NCI-H345 treated with DMSO at 0.1 percent for 48 hours (cell line): ENCODE data around the gene RTN3.
A peak's percentile ranks its signal among the peaks of the same experiment; 100 is the strongest.
"Not testable (repeated sequence)": the region's sequence is repeated elsewhere in the genome, so short reads cannot be mapped to it uniquely, and the experiment has no call there.

Source experiments
- DNase-seq: peaks from one replicate; lab custom pipeline; 2025; ENCODE audit not compliant: unreplicated experiment; lab: John Stamatoyannopoulos, UW

RTN3 gene, protein sequence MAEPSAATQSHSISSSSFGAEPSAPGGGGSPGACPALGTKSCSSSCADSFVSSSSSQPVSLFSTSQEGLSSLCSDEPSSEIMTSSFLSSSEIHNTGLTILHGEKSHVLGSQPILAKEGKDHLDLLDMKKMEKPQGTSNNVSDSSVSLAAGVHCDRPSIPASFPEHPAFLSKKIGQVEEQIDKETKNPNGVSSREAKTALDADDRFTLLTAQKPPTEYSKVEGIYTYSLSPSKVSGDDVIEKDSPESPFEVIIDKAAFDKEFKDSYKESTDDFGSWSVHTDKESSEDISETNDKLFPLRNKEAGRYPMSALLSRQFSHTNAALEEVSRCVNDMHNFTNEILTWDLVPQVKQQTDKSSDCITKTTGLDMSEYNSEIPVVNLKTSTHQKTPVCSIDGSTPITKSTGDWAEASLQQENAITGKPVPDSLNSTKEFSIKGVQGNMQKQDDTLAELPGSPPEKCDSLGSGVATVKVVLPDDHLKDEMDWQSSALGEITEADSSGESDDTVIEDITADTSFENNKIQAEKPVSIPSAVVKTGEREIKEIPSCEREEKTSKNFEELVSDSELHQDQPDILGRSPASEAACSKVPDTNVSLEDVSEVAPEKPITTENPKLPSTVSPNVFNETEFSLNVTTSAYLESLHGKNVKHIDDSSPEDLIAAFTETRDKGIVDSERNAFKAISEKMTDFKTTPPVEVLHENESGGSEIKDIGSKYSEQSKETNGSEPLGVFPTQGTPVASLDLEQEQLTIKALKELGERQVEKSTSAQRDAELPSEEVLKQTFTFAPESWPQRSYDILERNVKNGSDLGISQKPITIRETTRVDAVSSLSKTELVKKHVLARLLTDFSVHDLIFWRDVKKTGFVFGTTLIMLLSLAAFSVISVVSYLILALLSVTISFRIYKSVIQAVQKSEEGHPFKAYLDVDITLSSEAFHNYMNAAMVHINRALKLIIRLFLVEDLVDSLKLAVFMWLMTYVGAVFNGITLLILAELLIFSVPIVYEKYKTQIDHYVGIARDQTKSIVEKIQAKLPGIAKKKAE

DNA sequence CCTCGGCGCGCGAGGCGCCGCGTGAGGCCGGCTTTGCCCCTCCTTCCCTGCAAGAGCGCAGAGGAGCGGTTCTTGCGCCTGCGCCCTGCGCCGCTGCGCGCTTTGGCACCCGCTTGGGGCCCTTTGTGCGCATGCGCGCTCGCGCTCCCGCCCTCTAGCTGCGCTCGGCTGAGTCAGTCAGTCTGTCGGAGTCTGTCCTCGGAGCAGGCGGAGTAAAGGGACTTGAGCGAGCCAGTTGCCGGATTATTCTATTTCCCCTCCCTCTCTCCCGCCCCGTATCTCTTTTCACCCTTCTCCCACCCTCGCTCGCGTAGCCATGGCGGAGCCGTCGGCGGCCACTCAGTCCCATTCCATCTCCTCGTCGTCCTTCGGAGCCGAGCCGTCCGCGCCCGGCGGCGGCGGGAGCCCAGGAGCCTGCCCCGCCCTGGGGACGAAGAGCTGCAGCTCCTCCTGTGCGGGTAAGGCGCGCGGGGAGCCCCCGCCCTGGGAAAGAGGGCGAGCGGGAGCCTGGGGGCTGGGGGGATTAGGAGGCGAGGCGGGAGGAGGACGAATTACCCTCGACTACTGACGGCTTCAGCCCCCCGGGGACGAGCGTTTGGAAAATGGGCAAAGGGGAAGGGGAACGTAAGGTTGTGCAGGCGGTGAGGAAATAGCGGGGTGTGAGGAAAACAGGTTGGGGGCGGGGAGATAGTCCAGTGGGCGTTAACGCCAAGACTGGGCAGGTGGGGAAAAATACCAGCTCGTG lies at the start of gene RTN3:
RTN3 (plus strand) TSS at position 180 of the 745 bp plus-strand sequence; CDS start at position 317, 137 bp downstream.
- DNase-seq, result peak; percentile 94

DNA sequence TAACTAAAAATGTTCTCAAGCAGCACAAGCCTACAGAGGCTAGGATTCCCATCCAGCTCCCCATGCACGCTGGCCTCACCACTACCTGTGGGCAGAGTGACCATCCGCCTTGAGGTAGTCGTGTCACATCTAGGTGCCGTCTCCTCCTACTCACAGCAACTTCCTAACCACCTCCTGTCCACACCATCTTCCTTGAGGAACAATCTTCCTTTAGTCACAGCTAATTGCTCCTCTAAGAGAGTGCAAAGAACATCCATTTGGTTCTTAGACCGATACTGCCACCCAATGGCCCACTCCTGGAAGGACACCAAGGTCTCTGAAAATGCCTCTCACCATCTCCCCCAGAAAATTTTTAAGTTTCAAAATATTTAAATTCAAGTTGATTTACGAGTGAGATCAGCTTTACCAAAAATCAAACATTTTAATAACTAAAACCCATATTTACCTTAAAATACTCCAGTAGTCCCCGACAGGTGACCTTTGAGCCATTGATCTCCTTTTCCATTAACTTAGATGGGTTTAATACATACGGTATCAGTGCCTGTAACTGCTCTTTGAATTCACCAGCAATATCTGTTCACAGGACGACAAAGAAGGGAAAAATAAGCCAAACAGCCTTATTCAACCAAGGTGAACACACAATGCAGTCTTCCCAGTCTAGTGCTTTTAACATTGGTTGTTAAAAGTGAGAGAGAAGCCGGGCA lies 45.4 kb upstream of the RTN3 start:
- DNase-seq, result peak; percentile 31

DNA sequence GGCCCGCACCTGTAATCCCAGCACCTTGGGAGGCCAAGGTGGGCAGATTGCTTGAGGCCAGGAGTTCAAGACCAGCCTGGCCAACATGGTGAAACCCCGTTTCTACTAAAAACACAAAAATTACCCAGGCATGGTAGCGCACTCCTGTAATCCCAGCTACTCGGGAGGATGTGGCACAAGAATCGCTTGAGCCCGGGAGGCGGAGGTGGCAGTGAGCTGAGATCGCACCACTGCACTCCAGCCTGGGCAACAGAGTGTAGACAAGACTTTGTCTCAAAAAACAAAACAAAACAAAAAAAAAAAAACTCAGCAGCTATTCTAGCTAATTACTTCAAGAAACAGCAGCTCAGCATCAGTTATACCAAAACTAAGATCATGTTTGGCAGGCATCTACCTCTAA lies 42.9 kb upstream of the RTN3 start:
- not testable (repeated sequence) for DNase-seq

DNA sequence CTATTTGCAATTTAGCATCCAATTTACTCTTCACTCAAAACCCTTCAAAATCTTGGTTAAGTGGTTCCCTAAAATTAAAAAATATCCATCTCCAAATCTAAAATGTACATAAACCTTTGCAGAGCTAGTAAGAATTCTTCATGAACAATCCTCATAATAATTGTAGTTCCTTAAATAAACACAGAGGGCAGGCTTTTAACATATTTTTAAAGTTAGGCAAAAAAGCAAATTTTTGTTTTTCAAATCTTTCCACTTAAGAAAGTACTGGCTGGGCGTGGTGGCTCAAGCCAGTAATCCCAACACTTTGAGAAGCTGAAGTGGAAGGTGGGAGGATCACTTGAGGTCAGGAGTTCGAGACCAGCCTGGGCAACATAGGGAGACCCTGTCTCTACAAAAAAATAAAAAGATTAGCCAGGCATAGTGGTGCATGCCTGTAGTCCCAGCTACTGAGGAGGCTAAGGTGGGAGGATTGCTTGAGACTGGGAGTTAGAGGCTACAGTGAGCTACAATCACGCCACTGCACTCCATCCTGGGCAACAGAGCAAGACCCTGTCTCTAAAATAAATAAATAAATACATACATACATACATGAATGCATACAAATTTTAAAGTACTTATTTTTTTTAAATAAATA lies 42.0 kb upstream of the RTN3 start:
- DNase-seq, result no peak

DNA sequence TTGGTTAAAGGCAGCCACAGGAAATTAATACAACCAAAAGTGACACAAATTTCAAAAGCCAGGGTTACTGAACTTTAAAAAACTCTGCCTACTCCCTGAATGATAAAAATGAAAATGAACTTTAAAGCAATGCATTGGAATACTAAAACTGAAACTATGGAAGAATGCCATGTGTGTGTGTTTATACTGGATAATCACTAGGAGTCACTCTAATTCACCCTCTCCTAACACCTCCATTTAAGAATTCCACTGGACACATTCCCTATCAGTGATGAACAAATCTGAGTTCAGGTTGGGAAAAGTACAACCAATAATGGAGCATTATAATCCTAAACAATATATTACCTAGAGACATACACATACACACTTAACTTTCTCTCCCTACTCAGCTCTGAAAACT lies 39.6 kb upstream of the RTN3 start:
- no peak for DNase-seq

DNA sequence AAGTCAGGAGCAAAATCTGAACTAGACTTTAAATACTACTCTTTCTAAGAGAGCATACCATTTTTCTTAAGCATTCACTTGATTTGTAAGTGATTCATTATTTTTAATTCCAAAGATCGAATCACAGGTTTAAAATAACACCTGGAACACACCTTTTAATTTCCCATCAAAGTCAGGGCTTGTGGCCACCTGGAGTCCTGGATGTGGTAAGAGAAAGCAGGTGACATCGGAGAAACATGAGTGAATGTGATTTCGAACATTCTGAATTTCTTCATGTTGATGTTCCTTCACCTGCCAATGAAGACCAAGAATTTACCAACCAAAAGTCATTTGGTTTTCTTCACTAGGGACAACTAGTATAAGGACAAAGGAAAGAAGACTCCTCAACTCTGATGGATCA lies 38.1 kb upstream of the RTN3 start:
- no peak for DNase-seq

DNA sequence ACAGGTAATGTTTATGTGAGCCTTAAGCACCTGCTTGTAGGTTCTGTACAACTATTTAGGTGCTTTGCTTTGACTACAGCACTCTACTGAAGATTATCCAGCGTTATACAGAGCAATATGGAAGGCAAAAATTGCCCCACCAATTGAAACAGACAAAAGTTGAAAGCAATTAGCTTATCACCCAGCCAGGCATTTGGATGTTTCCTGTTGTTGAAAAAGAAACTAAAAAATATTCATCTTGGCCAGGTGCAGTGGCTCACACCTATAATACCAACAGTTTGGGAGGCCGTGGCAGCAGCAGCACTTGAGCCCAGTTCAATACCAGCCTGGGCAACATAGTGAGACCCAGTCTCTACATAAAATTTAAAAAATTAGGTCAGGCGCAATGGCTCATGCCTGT lies 28.6 kb upstream of the RTN3 start:
- DNase-seq, result no peak

DNA sequence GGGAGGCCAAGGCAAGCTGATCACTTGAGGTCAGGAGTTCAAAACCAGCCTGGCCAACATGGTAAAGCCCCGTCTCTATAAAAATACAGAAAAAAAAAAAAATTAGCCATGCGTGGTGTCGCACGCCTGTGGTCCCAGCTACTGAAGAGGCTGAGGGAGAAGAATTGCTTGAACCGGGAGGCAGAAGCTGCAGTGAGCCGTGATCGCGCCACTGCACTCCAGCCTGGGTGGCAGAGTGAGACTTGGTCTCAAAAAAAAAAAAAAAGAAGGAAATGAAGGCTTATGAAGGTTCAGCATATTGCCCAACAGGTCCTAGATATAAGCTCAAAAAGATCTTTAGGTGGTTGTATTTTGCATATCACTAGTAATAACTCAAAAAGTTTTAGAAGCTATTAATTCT lies 20.3 kb upstream of the RTN3 start:
- no peak for DNase-seq

DNA sequence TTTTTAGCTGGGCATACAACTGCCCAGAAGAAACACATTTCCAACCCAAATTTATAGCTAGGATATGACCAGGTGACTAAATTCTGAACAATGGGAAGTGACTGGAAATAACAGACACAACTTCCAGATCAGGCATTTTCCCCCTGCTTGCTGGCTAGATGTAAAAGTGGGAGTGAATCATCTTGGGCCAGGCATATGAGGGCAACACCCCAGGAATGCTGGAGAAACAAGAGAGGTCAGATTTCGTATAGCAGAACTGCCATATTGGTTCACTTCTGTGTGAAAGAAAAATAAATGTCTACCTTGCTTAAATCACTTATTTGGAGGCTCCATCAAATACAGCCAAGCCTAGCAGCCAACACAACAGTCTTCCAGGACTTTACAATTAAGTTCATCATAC lies 17.5 kb upstream of the RTN3 start:
- no peak for DNase-seq

DNA sequence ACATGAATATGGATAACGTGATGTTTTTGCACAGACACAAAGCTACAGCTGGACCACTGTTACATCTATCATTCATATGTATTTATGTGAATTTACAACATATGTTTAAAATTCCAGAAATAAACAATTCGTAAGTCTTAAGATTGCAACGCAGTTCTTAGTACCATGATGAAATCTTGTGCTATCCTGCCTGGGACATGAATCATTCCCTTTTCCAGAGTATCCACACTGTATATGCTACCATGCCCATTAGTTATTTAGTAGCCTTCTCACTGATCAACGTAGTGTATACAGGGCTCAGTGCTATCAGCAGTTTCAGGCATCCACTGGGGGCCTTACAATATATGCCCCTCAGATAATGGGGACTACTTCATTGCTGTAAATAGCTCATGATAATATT lies 14.4 kb upstream of the RTN3 start:
- DNase-seq, result no peak

DNA sequence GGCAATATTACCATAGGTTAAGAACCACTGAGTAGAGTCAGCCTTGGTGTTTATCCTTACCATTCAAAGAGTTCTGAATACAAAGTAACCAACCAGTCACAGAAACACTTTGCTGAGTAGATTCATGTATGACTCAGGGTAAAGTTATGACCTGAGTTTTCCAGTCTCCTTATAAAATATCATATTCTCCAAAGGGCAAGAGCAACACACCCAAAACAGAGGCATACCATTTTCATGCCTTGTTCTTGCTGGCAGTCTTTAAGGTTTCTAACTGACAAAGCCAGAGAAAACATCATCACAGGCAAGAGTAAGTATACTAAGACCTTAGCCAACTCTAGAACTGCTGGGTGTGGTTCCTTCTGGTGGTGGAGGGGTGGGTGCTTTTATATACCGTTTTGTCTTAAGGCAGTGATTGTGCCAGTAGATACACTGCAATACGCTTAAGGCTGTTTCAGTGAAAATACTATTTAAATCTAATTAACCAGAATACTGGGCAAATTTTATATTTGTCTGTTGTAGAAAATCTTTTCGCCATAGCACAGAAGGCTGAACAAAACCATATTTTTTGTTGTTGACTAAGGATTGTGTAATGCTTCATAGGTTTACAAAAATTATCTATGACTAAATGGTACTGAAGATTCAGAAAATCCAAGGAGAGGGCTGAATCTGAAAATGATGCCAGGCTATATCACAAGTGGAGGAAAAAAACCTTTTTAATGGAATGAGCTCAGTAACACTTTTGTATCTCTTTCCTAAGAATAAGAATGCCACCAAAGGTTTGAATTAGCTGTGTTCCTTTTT lies 13.1 kb upstream of the RTN3 start:
- no peak for DNase-seq

DNA sequence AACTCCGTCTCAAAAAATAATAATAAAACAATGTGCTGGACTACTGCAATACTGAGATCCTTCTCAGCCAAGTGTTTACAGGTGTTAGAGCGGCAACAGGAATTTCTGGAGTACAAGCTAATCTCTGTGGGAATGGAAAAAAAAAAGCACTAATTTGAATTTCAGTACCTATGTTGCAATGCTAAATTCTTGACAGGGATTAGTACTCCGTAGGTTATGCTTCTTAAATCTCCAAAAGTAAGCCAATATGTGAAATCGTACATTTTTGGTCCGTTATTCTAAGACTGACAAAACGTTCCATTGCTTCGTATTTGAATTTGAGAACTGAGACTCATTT lies 11.2 kb upstream of the RTN3 start:
- no peak for DNase-seq

DNA sequence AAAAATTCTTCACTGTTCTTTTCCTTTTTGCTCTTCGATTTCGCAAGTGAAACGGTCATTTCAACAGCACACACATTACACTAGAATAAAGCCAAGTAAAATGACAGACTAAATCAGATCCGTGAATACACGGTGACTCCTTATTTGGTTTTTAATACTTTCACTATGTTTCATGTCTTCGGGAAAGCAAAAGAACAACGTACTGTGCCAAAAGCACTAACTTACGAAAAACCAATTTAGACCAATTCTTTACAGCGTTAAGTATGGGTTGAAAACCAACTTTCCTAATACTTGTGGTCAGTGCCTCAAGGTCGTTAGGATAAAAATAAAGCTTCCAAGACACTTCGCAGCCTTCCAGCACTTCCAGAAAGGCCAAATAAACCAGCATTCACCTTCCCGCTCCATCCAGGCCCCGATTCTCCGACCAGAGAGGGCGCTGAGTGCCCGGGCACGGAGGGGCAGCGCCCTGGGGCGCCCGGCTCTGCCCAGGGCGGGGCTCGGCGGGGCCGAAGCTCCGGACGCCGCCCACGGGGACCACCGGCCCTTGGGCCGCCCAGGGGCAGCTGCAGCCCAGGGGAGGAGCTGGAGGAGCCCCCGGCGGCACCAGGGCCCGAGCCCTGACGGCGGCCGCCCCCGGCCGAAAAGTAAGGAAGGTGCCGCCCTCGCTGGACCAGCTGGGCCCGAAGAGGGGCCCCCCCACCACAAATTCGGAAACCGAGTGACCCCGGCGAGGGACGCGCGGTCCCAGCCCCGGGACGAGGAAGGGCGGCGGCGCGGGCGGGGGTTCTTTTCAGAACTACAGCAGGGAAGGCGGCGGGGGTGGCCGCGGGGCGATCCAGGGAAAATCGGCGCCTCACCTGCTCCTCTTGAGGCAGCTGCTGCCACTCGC lies 10.6 kb upstream of the RTN3 start:
- DNase-seq, result no peak

DNA sequence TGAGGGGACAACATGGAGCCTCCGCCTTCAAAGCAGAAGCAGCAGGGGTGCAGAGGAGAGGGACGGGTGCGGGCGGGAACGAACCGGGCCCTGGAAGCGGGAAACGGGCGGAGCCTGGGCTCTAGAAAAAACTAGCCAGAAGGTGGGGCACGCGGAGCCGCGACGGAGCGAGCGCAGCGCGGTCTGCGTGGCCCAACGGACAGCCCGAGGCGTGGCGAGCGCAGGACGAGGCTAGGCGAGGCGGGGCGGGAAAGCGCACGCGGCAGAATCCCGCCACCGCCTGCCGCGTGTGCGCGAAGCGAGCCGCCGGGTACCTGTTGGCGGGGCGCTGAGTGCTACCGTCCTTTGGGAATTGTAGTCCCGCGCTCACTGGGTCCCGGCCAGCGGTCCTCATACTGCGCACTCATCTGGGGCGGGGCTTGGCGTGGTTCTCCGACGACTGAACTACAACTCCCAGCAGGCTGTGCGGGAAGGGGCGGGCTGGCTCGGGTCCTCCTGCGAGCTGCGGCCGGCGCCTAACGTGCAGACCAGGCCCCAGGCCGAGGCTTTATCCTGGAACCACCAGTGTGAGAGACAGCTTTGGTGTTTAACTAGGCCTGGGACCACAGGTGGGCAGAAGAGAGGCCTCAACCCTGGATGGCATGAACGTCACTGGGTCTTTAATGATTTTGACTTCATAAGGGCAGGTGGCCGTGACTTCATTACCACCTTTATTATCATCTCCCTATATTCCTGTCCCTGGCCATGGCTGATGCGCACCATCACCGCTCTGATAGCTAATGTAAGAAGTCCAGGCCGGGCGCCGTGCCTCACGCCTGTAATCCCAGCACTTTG lies 9.8 kb upstream of the RTN3 start, which contains the start of gene ATL3:
ATL3 (minus strand) TSS at position 55 of the 834 bp plus-strand sequence; CDS start at position 14, 41 bp downstream.
- DNase-seq, result peak; percentile 63

DNA sequence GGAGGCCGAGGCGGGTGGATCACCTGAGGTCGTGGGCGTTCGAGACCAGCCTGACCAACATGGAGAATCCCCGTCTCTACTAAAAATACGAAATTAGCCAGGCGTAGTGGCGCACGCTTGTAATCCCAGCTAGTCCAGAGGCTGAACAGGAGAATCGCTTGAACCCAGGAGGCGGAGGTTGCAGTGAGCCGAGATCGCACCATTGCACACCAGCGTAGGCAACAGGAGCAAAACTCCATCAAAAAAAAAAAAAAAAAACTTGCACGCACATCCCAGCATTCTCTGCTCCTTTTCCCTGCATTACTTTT lies 9.2 kb upstream of the RTN3 start:
- DNase-seq, result no peak

DNA sequence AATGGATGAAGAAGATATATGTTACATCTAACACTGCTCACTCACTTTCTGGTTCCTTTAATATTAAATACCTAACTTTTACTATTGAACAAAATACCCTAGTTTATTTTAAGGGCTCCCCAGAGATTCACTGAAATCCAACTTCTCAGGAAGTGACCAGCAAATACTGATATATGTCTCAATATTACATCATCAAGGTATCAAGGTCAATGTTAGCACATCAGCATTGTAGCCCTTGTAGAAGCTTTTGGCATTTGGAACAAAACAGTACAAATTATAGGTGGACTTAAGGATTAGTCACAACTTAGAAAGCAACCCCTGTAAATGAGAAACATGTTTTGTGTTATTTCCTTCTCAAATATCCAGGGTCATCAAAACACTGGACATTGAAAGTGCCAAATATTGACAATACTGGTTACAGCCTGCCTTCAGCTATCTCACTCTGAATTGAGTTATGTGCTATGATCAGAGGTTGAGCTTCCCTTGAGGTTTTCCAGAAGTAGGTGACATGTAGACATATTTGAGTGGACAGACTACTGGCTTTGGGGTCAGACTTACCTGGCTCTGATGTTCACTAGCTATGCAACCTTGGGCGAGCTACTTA lies 8.3 kb upstream of the RTN3 start:
- DNase-seq, result no peak

DNA sequence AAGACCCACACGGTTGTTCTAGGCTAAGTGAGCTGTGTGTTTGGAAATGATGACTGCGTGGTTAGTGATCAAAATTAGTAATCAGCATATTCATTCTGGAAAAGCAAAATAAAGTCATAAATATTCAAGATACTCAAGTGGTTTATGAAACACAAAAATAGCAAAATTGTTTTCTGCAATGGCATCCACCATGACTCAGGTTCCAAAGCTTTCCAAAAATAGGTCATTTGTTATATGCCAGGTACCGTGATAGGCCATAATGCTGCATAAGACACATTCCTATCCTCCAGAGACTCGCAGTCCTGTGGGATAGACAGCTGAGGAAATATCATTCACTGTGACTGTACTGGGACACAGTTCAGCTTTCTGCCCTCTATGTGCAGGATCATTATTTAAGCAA lies 7.7 kb upstream of the RTN3 start:
- DNase-seq, result no peak
